Measurements from ENCODE around the gene OGFR.

Gene OGFR

GRCh38 chr20:62770111-62770910 lies 34.3 kb upstream of the OGFR start:
- DNase-seq = no peak

- DNase-seq = no peak
These were observed 33.7 kb upstream of the OGFR start for GRCh38 chr20:62770916-62771315.

- no peak for DNase-seq
These were observed 33.1 kb upstream of the OGFR start for GRCh38 chr20:62771396-62772102.

- DNase-seq = no peak
These were observed 32.5 kb upstream of the OGFR start for GRCh38 chr20:62772103-62772611.

GRCh38 chr20:62772619-62772989 lies 32.0 kb upstream of the OGFR start:
- DNase-seq = no peak

- no peak for DNase-seq
These were observed 31.4 kb upstream of the OGFR start for GRCh38 chr20:62772990-62773844.

GRCh38 chr20:62773845-62774714 lies 30.6 kb upstream of the OGFR start:
- DNase-seq = no peak

- DNase-seq = no peak
These were observed 29.9 kb upstream of the OGFR start for GRCh38 chr20:62774762-62775161.

GRCh38 chr20:62775206-62775605 lies 29.4 kb upstream of the OGFR start:
- no peak for DNase-seq

GRCh38 chr20:62776035-62776691 lies 28.5 kb upstream of the OGFR start:
- DNase-seq = no peak

- DNase-seq = no peak
These were observed 27.7 kb upstream of the OGFR start for GRCh38 chr20:62776692-62777527.

GRCh38 chr20:62777528-62777830 lies 27.2 kb upstream of the OGFR start:
- DNase-seq = no peak

GRCh38 chr20:62778058-62778457 lies 26.6 kb upstream of the OGFR start:
- DNase-seq = no peak

GRCh38 chr20:62778601-62779416 lies 25.8 kb upstream of the OGFR start:
- no peak for DNase-seq

- DNase-seq = no peak
These were observed 25.3 kb upstream of the OGFR start for GRCh38 chr20:62779417-62779685.

- DNase-seq = no peak
These were observed 24.4 kb upstream of the OGFR start for GRCh38 chr20:62780204-62780603.

- DNase-seq = no peak
These were observed 23.9 kb upstream of the OGFR start for GRCh38 chr20:62780696-62781095.

GRCh38 chr20:62782149-62782892 lies 22.3 kb upstream of the OGFR start:
- no peak for DNase-seq

- DNase-seq = no peak
These were observed 21.7 kb upstream of the OGFR start for GRCh38 chr20:62782893-62783278.

- no peak for DNase-seq
These were observed 20.1 kb upstream of the OGFR start for GRCh38 chr20:62784497-62784896.

Measured in fibroblast of skin of right quadriceps (primary cell).